ENCODE results near the gene ELMO1. TPM values are rescaled to one million over a fixed set of nuclear protein-coding genes. Genes with fewer than 3 reads are reported as not detected.

The ELMO1 gene
- total RNA-seq, 1 experiment from 2014 or later = 1.1 TPM

GRCh38 chr7:37410305-37411229, 38.1 kb downstream of the ELMO1 start:
- CTCF ChIA-PET = no interaction called here
- POLR2A ChIA-PET = no interaction called here
- Histone ChIP-seq H3K9me3 (ENCODE audit: control insufficient read depth in 1 of 2, insufficient read depth in 1 of 2, low read depth in 1 of 2, low read length in 2 of 2) (no peaks in the 10 kb centered on the region; a peak in 1 of 4 replicates), H3K9ac (ENCODE audit: low read length) (no peak overlapping the region), H3K79me2 (ENCODE audit: insufficient read depth, low read length) (no peaks in the 10 kb centered on the region), H3K36me3 (ENCODE audit: control insufficient read depth in 1 of 2, insufficient read depth in 2 of 2, low read length in 2 of 2) (no peaks in the 10 kb centered on the region), H3K4me1 (ENCODE audit: control insufficient read depth in 1 of 2, insufficient read depth in 2 of 2, low read length in 2 of 2) (no peaks in the 10 kb centered on the region), H3K27me3 (ENCODE audit: insufficient read depth, low read length) (peaks cover 25% of the 10 kb centered on the region), H2AFZ (ENCODE audit: low read depth, low read length, poor library complexity, severe bottlenecking) (no peak overlapping the region), H3K27ac (ENCODE audit: low read depth, low read length) (no peak overlapping the region), H3K4me3 (replicated peaks in 1 of 2; ENCODE audit: low read depth in 1 of 2, low read length in 2 of 2) (no peak overlapping the region), H3K9me2 (ENCODE audit: insufficient read depth) (no peaks in the 10 kb centered on the region), H4K20me1 (ENCODE audit: insufficient read depth) (no peaks in the 10 kb centered on the region), H3K4me2 (ENCODE audit: low read length) (no peak overlapping the region)
- RAD21 ChIA-PET (ENCODE audit: low non-redundant PET in 1 of 2, low total read pairs in 2 of 2, uncharacterized antibody in 2 of 2, unreplicated experiment in 2 of 2) = no interaction called here
- TF ChIP-seq JUND (IDR thresholded peaks at IDR 0.05) (no peak), EZH2 (IDR thresholded peaks at IDR 0.05) (no peak), ZNF274 (IDR thresholded peaks at IDR 0.05; ENCODE audit: low read depth, low read length) (no peak), CBX3 (IDR thresholded peaks at IDR 0.05; ENCODE audit: low read depth) (no peak), SRF (IDR thresholded peaks at IDR 0.05; ENCODE audit: low read depth) (no peak), ATF3 (IDR thresholded peaks at IDR 0.05) (no peak), CEBPB (IDR thresholded peaks at IDR 0.05; ENCODE audit: low read depth) (no peak), POLR2A (IDR thresholded peaks at IDR 0.05; ENCODE audit: borderline replicate concordance, extremely low read depth, insufficient read depth, insufficient read length) (no peak), EZH2phosphoT487 (IDR thresholded peaks at IDR 0.05; ENCODE audit: borderline replicate concordance) (no peak), TCF7L2 (IDR thresholded peaks at IDR 0.05; ENCODE audit: borderline replicate concordance, extremely low read depth, insufficient read depth, insufficient read length) (no peak), FOSL1 (IDR thresholded peaks at IDR 0.05; ENCODE audit: low read depth) (no peak)
- no peak for DNase-seq (ENCODE audit: low read depth, low spot score)
- no TSS peak for BruUV-seq (replicated peaks)
- intact Hi-C loops (cut with micrococcal nuclease) = no loop called here
- no peak for ATAC-seq
